CD4-positive, alpha-beta T cell treated with Interleukin-2 at 100 ng/mL for 4 hours (primary cell): ENCODE data around the gene KLHDC4.
"Not testable (repeated sequence)": the region's sequence is repeated elsewhere in the genome, so short reads cannot be mapped to it uniquely, and the experiment has no call there.

Experiments used
- DNase-seq: peaks from one replicate; pipeline ENCODE4 v3.0.0-alpha.2; 2020; ENCODE audit warnings: low spot score

The KLHDC4 gene

GRCh38 chr16:87765776-87766484 lies at the start of gene KLHDC4:
KLHDC4 (minus strand) TSS chr16:87765986; CDS start chr16:87765890, 96 bp downstream.
- peak; percentile 90 for DNase-seq

- no peak for DNase-seq
Observed at GRCh38 chr16:87815567-87815966, 49.8 kb upstream of the KLHDC4 start.

- DNase-seq = no peak
Observed at GRCh38 chr16:87812200-87812656, 46.4 kb upstream of the KLHDC4 start.

GRCh38 chr16:87811454-87811853 lies 45.7 kb upstream of the KLHDC4 start:
- DNase-seq = not testable (repeated sequence)

- DNase-seq = no peak
Observed at GRCh38 chr16:87809150-87809902, 43.5 kb upstream of the KLHDC4 start.

GRCh38 chr16:87808108-87808507 lies 42.3 kb upstream of the KLHDC4 start:
- no peak for DNase-seq

GRCh38 chr16:87806641-87807546 lies 41.1 kb upstream of the KLHDC4 start:
- DNase-seq = peak; percentile 34

GRCh38 chr16:87806261-87806640 lies 40.5 kb upstream of the KLHDC4 start:
- DNase-seq = peak; percentile 3

GRCh38 chr16:87803385-87803784 lies 37.6 kb upstream of the KLHDC4 start:
- DNase-seq = no peak

GRCh38 chr16:87802670-87803069 lies 36.9 kb upstream of the KLHDC4 start:
- no peak for DNase-seq

GRCh38 chr16:87801679-87802259 lies 36.0 kb upstream of the KLHDC4 start:
- no peak for DNase-seq

GRCh38 chr16:87800497-87800896 lies 34.7 kb upstream of the KLHDC4 start:
- no peak for DNase-seq

GRCh38 chr16:87795336-87795735 lies 29.6 kb upstream of the KLHDC4 start:
- DNase-seq = no peak

- no peak for DNase-seq
Observed at GRCh38 chr16:87794485-87795078, 28.8 kb upstream of the KLHDC4 start.

GRCh38 chr16:87792205-87792565 lies 26.4 kb upstream of the KLHDC4 start:
- no peak for DNase-seq

GRCh38 chr16:87791295-87792204 lies 25.8 kb upstream of the KLHDC4 start:
- no peak for DNase-seq

GRCh38 chr16:87790292-87791100 lies 24.7 kb upstream of the KLHDC4 start:
- DNase-seq = no peak

- no peak for DNase-seq
Observed at GRCh38 chr16:87789437-87790291, 23.9 kb upstream of the KLHDC4 start.
